Panc1 (cell line): ENCODE results near the gene GSG1L. TPM values are rescaled to one million over a fixed set of nuclear protein-coding genes. Genes with fewer than 3 reads are reported as not detected.

ENCODE experiments used
- ATAC-seq: fragments of 200-7000 bp; cut with Tn5 transposase; 2 replicates; pipeline ENCODE4 v1.9.1; 2020; ENCODE audit warnings: mild to moderate bottlenecking, moderate library complexity
- BruUV-seq: library from RNA; stranded (reverse); fragments of 400-500 nt; replicated peaks from 2 replicates; lab custom pipeline; 2021; lab: Mats Ljungman, UMichigan
- CTCF ChIA-PET: fragments of 300-600 bp; sonication (Branson Sonifier 250); formaldehyde crosslinking; loops from one replicate; lab custom pipeline; 2022; ENCODE audit warnings: antibody characterized with exemption; lab: Charles Lee
- POLR2A ChIA-PET: fragments of 300-600 bp; sonication (Branson Sonifier 250); formaldehyde crosslinking; loops from one replicate; lab custom pipeline; 2022; ENCODE audit warnings: antibody characterized with exemption; lab: Charles Lee
- DNase-seq: peaks from one replicate; pipeline ENCODE4 v3.0.0-alpha.2; 2010; ENCODE audit warnings: low read depth, low spot score
- H3K27ac ChIP-seq: 2 replicates; pipeline ENCODE4 v1.5.1; 2011; ENCODE audit warnings: mild to moderate bottlenecking, low read length, inconsistent platforms
- H3K27me3 ChIP-seq: fragments of 200-500 bp; sonication (Bioruptor generic); 2 replicates; pipeline ENCODE4 v1.6.0; 2014; ENCODE audit warnings: low read length, inconsistent platforms; ENCODE audit not compliant: control insufficient read depth, insufficient read depth
- H3K36me3 ChIP-seq: fragments of 200-500 bp; sonication (Bioruptor generic); 2 replicates; pipeline ENCODE4 v1.5.1; 2014; ENCODE audit warnings: inconsistent platforms, mild to moderate bottlenecking, low read length, moderate library complexity; ENCODE audit not compliant: control insufficient read depth, insufficient read depth
- H3K4me1 ChIP-seq: 2 replicates; pipeline ENCODE4 v1.5.1; 2011; ENCODE audit warnings: inconsistent platforms, mild to moderate bottlenecking, low read length, moderate library complexity; ENCODE audit not compliant: control insufficient read depth, insufficient read depth
- H3K4me3 ChIP-seq, 2 experiments: 2 replicates each; pipeline ENCODE4 v1.5.1; 2011 to 2012; ENCODE audit warnings: low read depth in 2 of 2, low read length in 2 of 2, mild to moderate bottlenecking in 2 of 2, inconsistent platforms in 1 of 2, moderate library complexity in 1 of 2
- H3K9me3 ChIP-seq: fragments of 200-500 bp; sonication (Bioruptor generic); 2 replicates; pipeline ENCODE4 v1.5.1; 2014; ENCODE audit warnings: low read depth, mild to moderate bottlenecking, inconsistent platforms, low read length, moderate library complexity; ENCODE audit not compliant: control insufficient read depth, insufficient read depth
- POLR2AphosphoS5 ChIP-seq: IDR thresholded peaks from 2 replicates; pipeline ENCODE4 v1.6.1; 2012; ENCODE audit warnings: mild to moderate bottlenecking, low read depth, low read length, moderate library complexity
- SIN3A ChIP-seq: IDR thresholded peaks from 2 replicates; pipeline ENCODE4 v1.6.1; 2012; ENCODE audit warnings: low read depth, mild to moderate bottlenecking, low read length, moderate library complexity, borderline replicate concordance; ENCODE audit not compliant: insufficient read depth
- TCF7L2 ChIP-seq: IDR thresholded peaks from 2 replicates; pipeline ENCODE4 v1.6.1; 2011; ENCODE audit warnings: mild to moderate bottlenecking, low read depth, low read length, inconsistent platforms
- in situ Hi-C: cut with HindIII; loops from 2 replicates; pipeline ENCODE4 v1.10.0; 2016; ENCODE audit warnings: low sequenced_read_pairs, low pct_unique_long_range_greater_than_20kb
- intact Hi-C: fragments of 100-400 bp; cut with micrococcal nuclease; formaldehyde crosslinking; loops from one replicate; pipeline ENCODE4 v1.10.0; 2022; ENCODE audit not compliant: unreplicated experiment
- total RNA-seq: library from RNA; stranded (reverse); gene quantifications from one replicate; pipeline ENCODE4 v1.2.1, GENCODE V29; 2021; ENCODE audit not compliant: unreplicated experiment
- TF ChIP-seq, protein P1 (sequence below): fragments of 450-650 bp; IDR thresholded peaks from 2 replicates; pipeline ENCODE4 v1.5.1; 2017; ENCODE audit warnings: mild to moderate bottlenecking
- TF ChIP-seq, protein P2 (sequence below), 2 experiments: IDR thresholded peaks; 2 replicates each; pipeline ENCODE4 v1.6.1; 2011 to 2012; ENCODE audit warnings: low read depth in 2 of 2, control low read depth in 1 of 2, low read length in 1 of 2, mild to moderate bottlenecking in 1 of 2, moderate library complexity in 1 of 2; ENCODE audit not compliant: insufficient read depth in 1 of 2

Gene GSG1L
- total RNA-seq, 1 experiment from 2014 or later = 0.08 TPM

DNA sequence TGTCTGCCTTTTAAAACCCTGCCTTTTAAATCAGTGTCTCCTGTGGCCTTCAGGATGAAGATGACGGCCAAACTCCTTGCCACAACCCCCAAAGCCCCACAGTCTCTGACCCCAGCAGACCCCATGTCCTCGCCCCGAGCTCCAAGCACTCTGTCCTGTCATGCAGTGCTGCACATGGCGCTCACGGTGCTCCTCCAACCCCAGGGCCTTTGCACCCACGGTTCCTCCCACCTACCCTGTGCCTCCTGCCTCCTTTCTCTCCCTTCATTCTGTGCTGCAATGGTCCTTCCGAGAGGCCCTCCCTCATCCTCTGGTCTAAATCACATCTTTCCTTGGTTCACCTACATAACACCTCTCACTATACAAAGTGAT is 278.2 kb downstream of the GSG1L start:
- in situ Hi-C loops (no loop called here), intact Hi-C loops (no loop called here)
- Histone ChIP-seq H3K4me1 (no peaks in the 10 kb centered on the region), H3K9me3 (no peaks in the 10 kb centered on the region), H3K27me3 (no peaks in the 10 kb centered on the region), H3K4me3 (no peak overlapping the region), H3K27ac (no peak overlapping the region), H3K36me3 (no peaks in the 10 kb centered on the region)
- ChIA-PET CTCF (no interaction called here), POLR2A (no interaction called here)
- no peak for ATAC-seq
- TF ChIP-seq TCF7L2 = no peak
- TF ChIP-seq SIN3A = no peak
- TF ChIP-seq, protein P1, sequence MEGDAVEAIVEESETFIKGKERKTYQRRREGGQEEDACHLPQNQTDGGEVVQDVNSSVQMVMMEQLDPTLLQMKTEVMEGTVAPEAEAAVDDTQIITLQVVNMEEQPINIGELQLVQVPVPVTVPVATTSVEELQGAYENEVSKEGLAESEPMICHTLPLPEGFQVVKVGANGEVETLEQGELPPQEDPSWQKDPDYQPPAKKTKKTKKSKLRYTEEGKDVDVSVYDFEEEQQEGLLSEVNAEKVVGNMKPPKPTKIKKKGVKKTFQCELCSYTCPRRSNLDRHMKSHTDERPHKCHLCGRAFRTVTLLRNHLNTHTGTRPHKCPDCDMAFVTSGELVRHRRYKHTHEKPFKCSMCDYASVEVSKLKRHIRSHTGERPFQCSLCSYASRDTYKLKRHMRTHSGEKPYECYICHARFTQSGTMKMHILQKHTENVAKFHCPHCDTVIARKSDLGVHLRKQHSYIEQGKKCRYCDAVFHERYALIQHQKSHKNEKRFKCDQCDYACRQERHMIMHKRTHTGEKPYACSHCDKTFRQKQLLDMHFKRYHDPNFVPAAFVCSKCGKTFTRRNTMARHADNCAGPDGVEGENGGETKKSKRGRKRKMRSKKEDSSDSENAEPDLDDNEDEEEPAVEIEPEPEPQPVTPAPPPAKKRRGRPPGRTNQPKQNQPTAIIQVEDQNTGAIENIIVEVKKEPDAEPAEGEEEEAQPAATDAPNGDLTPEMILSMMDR = no peak
- TF ChIP-seq, protein P2, sequence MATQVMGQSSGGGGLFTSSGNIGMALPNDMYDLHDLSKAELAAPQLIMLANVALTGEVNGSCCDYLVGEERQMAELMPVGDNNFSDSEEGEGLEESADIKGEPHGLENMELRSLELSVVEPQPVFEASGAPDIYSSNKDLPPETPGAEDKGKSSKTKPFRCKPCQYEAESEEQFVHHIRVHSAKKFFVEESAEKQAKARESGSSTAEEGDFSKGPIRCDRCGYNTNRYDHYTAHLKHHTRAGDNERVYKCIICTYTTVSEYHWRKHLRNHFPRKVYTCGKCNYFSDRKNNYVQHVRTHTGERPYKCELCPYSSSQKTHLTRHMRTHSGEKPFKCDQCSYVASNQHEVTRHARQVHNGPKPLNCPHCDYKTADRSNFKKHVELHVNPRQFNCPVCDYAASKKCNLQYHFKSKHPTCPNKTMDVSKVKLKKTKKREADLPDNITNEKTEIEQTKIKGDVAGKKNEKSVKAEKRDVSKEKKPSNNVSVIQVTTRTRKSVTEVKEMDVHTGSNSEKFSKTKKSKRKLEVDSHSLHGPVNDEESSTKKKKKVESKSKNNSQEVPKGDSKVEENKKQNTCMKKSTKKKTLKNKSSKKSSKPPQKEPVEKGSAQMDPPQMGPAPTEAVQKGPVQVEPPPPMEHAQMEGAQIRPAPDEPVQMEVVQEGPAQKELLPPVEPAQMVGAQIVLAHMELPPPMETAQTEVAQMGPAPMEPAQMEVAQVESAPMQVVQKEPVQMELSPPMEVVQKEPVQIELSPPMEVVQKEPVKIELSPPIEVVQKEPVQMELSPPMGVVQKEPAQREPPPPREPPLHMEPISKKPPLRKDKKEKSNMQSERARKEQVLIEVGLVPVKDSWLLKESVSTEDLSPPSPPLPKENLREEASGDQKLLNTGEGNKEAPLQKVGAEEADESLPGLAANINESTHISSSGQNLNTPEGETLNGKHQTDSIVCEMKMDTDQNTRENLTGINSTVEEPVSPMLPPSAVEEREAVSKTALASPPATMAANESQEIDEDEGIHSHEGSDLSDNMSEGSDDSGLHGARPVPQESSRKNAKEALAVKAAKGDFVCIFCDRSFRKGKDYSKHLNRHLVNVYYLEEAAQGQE (IDR thresholded peaks at IDR 0.05; ENCODE audit: insufficient read depth in 1 of 2, low read depth in 2 of 2, low read length in 1 of 2) = no peak
- TF ChIP-seq POLR2AphosphoS5 = no peak
- BruUV-seq = no TSS peak
- no peak for DNase-seq

DNA sequence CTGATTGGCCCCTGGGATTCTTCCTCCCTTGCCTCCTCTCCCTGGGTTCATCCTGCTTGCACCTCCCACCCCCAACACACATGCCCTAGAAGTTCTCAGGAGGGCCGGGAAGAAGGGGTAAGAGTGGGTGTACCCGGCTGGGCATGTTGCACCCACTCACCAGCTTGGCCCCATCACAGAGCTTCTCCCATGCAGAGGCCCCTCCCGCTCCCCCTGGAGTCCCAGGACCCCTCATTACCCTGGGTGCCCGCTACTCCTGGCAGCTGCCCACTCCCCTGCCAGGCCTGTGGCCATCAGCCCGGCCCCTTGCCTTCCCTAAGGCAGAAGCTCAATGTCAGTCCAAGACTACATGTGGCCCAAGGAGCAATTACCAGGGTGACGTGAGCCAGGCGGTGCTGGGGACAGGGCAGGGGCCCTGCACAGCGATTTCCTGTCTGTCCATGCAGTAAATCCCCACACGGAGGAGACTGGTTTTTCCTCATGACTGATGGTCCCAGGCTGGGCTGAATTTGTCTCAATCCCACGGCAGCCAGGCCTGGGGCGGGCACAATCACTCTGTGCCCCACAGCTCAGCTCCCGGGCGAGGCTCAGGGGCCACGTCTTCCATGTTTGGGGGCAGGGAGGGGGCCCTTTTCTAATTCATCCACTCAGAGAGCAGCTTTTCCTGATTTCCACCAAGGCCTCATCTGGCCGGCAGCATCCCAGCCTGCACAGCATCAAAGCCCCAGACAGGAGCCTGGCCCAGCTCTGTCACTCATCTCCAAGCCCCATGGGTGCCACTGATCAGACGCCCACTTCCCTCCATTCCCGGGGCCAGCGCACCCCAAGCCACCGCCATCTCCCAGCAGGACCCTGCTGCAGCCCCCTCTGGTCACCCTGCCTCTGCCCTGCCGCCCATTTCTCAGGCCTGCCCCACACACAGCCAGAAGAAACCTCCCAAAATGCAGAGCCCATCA is 278.9 kb downstream of the GSG1L start:
- in situ Hi-C loops = no loop called here

More for the DNA sequence above, 278.9 kb downstream of the GSG1L start:
- ChIA-PET CTCF (interaction anchor here (0.5 to 0.6 kb wide), 2 partner anchors 83 to 264 kb away, joined by 4 to 5 read pairs; no protein-coding TSS in a partner anchor), POLR2A (no interaction called here)
- no peak for DNase-seq
- Histone ChIP-seq H3K9me3 (no peaks in the 10 kb centered on the region), H3K27me3 (no peaks in the 10 kb centered on the region), H3K27ac (no peak overlapping the region), H3K36me3 (no peaks in the 10 kb centered on the region), H3K4me1 (no peaks in the 10 kb centered on the region), H3K4me3 (no peak overlapping the region)
- TF ChIP-seq POLR2AphosphoS5 (no peak), SIN3A (no peak), TCF7L2 (no peak)
- TF ChIP-seq, protein P2 (IDR thresholded peaks at IDR 0.05; ENCODE audit: insufficient read depth in 1 of 2, low read depth in 2 of 2, low read length in 1 of 2) = no peak
- TF ChIP-seq, protein P1 = no peak
- intact Hi-C loops = no loop called here
- ATAC-seq = no peak
- no TSS peak for BruUV-seq
